Measurements from ENCODE around the gene ORM1.

Gene ORM1

GRCh38 chr9:114374936-114375335, 52.0 kb downstream of the ORM1 start:
- WGBS (ENCODE audit: insufficient coverage, insufficient read length): no CpG with 5 or more reads among the region's 9 CpGs
- Histone ChIP-seq H3K27ac (ENCODE audit: low read length) (no peak overlapping the region), H3K4me3 (ENCODE audit: low read length) (no peak overlapping the region), H3K36me3 (ENCODE audit: control insufficient read depth, insufficient read depth, low read length) (0 out of 2 replicates have a peak, but pooled peaks cover 5% of the 10 kb centered on the region), H3K27me3 (ENCODE audit: control insufficient read depth, insufficient read depth, low read length) (no peaks in the 10 kb centered on the region), H3K9me3 (ENCODE audit: control insufficient read depth, insufficient read depth, low read length) (no peaks in the 10 kb centered on the region), H3K4me1 (ENCODE audit: control insufficient read depth, insufficient read depth, low read length) (peaks cover 8% of the 10 kb centered on the region)
- no peak for DNase-seq (ENCODE audit: low read depth, low spot score)

- no peak for DNase-seq (ENCODE audit: low read depth, low spot score)
- H3K27ac ChIP-seq (ENCODE audit: low read length): no peak overlapping the region
- WGBS (ENCODE audit: insufficient coverage, insufficient read length): no CpG with 5 or more reads among the region's 9 CpGs
- no peaks in the 10 kb centered on the region for H3K27me3 ChIP-seq (ENCODE audit: control insufficient read depth, insufficient read depth, low read length)
- H3K9me3 ChIP-seq (ENCODE audit: control insufficient read depth, insufficient read depth, low read length): no peaks in the 10 kb centered on the region
- no peak overlapping the region for H3K4me3 ChIP-seq (ENCODE audit: low read length)
- 0 out of 2 replicates have a peak, but pooled peaks cover 5% of the 10 kb centered on the region for H3K36me3 ChIP-seq (ENCODE audit: control insufficient read depth, insufficient read depth, low read length)
- H3K4me1 ChIP-seq (ENCODE audit: control insufficient read depth, insufficient read depth, low read length): peaks cover 8% of the 10 kb centered on the region; the same call in 1 of the 2 replicates
Measured at GRCh38 chr9:114375386-114376175, 52.7 kb downstream of the ORM1 start.

Measured in iPS DF 6.9 (cell line).